ENCODE data around the gene GPR107.

Gene GPR107

DNA sequence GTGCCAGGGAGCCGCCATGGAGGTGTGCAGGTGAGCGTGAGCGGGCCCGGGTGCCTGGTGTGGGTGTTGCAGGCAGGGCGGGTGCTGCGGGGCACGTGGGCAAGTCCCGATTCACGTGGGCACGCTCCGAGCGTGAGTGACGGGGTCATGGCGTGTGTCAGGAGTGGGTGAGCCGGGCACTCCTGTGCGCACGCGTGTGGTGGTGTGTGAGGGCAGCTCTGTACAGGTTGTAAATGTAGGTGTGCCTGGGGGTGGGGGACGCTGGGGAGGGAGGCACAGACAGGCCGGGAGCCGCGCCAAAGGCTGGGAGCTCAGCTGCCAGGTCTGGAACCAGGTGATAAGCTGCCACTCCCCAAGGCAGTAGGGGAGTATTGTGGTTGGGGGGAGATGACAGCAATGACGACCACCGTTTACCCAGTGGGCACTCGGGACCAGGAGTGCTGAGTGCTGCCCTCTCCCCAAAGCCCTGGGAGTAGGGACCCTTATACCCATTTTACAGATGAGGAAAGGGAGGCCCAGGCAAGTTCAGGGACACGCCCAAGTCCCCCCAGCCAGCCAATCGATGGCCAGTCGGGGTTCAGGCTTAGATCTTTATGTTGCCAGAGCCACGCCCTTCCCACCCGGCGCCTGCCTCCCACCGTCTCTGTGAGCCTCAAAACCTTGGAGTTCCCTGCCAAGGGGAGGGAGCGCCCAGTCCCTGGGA is 128.1 kb downstream of the GPR107 start:
- DNase-seq (ENCODE audit: low read depth in 4 of 4, low spot score in 1 of 4) = no peak

DNA sequence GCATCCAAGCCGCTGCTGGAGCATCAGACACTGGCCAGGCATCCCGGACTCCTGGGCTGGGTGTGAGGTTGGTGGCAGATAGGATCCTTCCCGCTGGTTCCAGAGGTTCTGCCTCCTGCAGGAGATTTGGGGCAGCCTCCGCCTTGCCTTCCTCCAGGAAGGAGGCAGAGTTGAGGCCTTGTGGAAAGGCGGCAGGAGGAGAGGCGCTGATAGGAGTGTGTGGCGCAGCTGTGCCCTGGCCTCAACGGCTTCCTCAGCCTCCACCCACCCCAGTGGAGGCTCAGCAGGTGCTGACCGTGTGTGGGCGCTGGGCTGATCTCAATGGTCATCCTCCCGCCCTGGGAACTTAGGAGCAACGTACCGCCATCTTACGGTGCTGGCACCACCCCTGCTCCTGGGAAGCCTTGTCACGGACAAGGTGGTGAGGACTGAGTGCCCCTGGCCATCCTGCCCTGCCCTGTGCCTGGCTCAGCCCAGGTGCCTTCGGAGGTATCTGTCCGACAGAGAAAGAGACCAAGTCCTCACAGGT is 128.7 kb downstream of the GPR107 start:
- DNase-seq (ENCODE audit: low read depth in 4 of 4, low spot score in 1 of 4) = no peak

DNA sequence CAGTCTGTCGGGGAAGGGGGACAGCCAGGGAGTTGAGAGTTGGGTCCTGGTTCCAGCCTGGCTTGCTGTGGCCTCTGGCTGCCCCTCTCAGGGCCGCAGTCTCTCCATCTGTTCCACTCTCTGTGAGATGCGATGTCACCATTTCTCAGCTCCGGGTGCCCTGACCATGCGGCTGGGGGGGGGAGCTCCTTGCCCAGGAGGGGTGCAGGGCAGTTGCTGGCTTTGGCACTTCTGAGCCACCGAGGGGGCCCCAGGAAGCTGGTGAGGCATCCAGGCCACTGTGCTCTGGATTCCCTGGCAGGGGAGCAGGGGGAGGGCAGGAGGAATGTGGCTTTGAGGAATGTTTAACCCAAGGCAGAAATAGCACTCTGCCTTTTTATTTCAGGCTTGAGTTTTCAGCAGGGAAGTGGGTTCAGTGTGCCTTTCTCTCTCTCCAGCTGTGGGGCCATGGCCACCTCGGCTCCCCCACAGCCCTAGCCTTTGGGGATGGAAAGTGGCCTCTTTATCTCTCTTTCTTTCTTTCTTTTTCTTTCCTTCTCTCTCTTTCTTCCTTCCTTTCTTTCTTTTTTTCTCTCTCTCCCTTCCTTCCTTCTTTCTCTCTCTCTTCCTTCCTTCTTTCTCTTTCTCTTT is 129.5 kb downstream of the GPR107 start:
- no peak for DNase-seq (ENCODE audit: low read depth in 4 of 4, low spot score in 1 of 4)

DNA sequence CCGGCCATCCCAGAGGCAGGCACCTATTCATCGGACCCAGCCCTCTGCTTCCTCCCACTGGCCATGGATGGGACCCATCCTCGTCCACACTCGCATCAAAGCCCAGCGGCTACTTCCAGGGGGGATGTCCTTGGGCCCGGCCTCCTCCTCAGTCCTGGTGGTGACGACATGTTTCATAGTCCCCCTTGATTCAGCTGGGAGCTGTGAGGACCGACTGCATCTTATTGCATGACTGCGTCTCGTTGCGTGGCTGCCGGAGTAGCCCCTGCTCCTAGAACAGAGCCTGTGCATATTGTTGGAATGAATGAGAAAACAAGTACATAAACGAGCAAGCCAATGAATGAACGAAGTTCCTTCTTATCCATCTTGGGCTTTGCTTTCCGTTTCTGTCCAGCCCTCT is 131.3 kb downstream of the GPR107 start:
- DNase-seq (ENCODE audit: low read depth in 4 of 4, low spot score in 1 of 4) = no peak

DNA sequence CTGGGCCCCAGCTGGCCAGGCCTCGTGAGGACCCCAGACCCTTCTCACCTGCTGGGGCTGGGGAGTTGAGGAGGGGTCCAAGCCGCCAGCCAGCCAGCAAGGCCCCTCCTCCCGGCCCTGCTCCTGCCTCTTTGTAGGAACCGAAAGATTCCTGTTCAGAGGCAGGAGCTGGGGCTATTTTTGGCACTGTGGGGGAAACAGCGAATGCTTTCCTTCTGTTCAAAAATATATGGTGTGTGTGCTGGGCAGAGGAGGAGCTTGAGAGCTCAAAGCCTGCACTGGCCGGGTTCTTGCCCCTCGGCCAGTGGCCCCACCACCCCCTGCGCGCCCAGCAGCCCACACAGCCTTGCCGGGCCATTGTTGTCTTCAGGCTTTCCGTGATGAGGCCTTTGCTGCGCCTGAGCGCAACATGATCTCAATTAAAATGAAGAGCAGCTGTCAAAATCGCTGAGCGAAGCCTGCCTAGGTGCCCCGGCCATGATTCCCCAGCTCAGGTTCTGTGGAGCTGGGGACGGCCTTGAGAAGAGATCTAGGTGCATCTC is 131.9 kb downstream of the GPR107 start:
- DNase-seq (ENCODE audit: low read depth in 4 of 4, low spot score in 1 of 4) = no peak

DNA sequence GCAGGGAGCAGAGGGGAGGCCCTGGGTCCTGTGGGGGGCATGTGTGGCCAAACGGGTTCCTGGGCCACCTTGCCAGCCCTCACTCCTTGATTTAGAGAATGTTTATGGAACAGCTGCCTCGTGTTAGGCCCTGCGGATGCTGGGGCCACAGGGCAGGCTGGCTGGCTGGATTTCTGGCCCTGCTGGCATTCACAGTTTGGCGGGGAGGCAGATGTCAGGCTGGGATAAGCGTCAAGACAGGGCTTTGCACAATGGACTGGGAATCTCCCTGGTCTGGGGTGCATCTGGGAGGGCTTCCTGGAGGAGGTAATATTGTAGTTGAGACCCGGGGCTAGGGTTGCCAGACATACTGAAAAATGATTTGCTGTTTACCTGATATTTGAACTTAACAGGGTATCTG is 132.3 kb downstream of the GPR107 start:
- no peak for DNase-seq (ENCODE audit: low read depth in 4 of 4, low spot score in 1 of 4)

DNA sequence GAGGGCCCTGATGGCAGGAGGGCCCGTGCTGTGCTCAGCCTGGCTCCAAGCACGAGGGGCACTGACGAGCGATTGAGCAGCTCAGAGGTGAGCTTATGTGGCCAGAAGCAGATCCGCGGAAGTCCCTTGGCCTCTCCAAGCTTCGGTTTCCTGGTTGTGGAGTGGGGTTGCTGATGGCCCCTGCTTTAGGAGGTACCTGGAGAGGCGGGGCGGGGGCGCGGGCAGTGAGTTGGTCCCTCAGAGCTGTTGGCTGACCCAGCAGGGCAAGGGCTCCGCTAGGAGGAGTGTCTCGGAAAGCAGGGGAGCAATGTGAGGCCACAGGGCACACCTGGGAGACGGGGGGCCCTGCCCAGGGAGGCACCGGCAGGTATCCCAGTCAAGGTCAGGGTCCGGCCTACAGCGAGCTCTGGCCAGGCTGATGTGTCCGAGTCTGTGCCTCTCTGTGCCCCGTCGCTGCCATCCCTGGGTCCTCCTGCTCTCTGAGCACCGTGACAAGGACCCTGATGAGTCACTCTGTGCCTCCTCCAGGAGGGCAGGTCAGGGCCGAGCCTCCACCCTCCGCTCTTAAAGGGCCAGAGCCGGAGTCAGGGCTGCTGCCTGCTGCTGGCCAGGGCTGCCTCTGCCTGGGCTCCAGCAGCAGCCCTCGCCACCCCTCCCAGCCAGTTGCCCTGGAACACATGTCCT is 133.3 kb downstream of the GPR107 start:
- no peak for DNase-seq (ENCODE audit: low read depth in 4 of 4, low spot score in 1 of 4)

DNA sequence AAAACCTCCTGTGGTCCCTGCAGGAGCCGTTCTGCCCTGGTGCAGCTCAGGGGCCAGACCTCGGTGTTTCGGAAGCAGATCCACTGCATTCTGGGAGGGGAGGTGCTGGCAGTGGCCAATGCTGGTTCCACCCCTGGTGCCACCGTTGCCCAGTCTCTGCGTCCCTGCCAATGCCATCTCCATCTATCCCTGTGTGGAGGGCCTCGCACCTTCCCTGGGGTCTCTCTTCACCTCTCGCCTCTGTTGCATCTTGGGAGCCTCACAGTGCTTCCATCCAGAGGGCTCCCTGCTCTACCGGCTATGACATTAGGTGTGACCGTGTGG is 133.8 kb downstream of the GPR107 start:
- no peak for DNase-seq (ENCODE audit: low read depth in 4 of 4, low spot score in 1 of 4)

DNA sequence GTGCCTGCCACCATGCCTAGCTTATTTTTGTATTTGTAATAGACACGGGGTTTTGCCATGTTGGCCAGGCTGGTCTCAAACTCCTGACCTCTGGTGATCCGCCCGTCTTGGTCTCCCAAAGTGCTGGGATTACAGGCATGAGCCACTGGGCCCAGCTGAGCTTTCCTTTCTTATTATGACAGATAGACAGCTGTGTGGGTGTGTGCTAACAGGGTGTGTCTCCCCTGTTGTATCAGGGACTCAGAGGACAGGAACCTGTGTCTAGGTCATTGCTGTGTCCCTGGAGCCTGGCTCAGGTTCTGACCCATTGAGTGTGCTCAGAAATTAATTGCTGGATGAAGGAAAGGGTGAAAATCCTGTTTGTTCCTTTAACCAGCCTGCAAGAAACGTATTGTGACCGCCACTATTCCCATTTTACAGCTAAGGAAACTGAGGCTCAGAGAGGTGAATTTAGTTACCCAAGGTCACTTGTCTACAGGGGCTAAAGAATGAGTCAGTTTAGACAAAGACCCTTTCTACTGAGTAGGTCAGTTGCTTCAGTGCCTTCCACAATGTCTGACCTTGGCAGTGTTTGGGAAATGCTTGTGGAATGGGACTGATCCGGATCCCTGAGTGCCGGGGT is 135.3 kb downstream of the GPR107 start:
- no peak for DNase-seq (ENCODE audit: low read depth in 4 of 4, low spot score in 1 of 4)

Measured in stimulated activated CD4-positive, alpha-beta T cell treated with anti-CD3 and anti-CD28 coated beads, Interleukin-1b, Interleukin-23, amount 100 ng/mL, for 24 hours (primary cell).